HG03457 (cell line): ENCODE data around the gene CHN2.
"Not testable (repeated sequence)": the region's sequence is repeated elsewhere in the genome, so short reads cannot be mapped to it uniquely, and the experiment has no call there.

ENCODE experiments used
- ATAC-seq: cut with Tn5 transposase; IDR thresholded peaks from one replicate; pipeline ENCODE4 v1.9.1; 2021; ENCODE audit warnings: moderate number of reproducible peaks; ENCODE audit not compliant: unreplicated experiment

Gene CHN2

GRCh38 chr7:29185613-29186012, 9.0 kb upstream of the CHN2 start:
- no peak for ATAC-seq

- ATAC-seq: no peak
Observed at GRCh38 chr7:29189743-29190201, 4.8 kb upstream of the CHN2 start.

GRCh38 chr7:29190349-29191045, 4.1 kb upstream of the CHN2 start:
- no peak for ATAC-seq

- no peak for ATAC-seq
Observed at GRCh38 chr7:29192323-29192722, 2.3 kb upstream of the CHN2 start.

GRCh38 chr7:29192811-29193210, 1.8 kb upstream of the CHN2 start:
- no peak for ATAC-seq

GRCh38 chr7:29193316-29194205, 1.0 kb upstream of the CHN2 start:
- ATAC-seq: no peak

GRCh38 chr7:29194206-29194593, 375 bp upstream of the CHN2 start:
- ATAC-seq: no peak

GRCh38 chr7:29196191-29196590, 1.6 kb downstream of the CHN2 start:
- no peak for ATAC-seq

GRCh38 chr7:29196971-29197595, 2.5 kb downstream of the CHN2 start:
- no peak for ATAC-seq

GRCh38 chr7:29197916-29198315, 3.3 kb downstream of the CHN2 start:
- no peak for ATAC-seq

GRCh38 chr7:29199776-29200175, 5.2 kb downstream of the CHN2 start:
- no peak for ATAC-seq

- ATAC-seq: no peak
Observed at GRCh38 chr7:29202651-29203069, 8.1 kb downstream of the CHN2 start.

GRCh38 chr7:29204491-29205272, 10.1 kb downstream of the CHN2 start:
- no peak for ATAC-seq

- no peak for ATAC-seq
Observed at GRCh38 chr7:29207162-29207801, 12.7 kb downstream of the CHN2 start.

- no peak for ATAC-seq
Observed at GRCh38 chr7:29208410-29209250, 14.1 kb downstream of the CHN2 start.

GRCh38 chr7:29209745-29210144, 15.2 kb downstream of the CHN2 start:
- no peak for ATAC-seq

GRCh38 chr7:29212736-29213135, 18.2 kb downstream of the CHN2 start:
- not testable (repeated sequence) for ATAC-seq

GRCh38 chr7:29214056-29214455, 19.5 kb downstream of the CHN2 start:
- no peak for ATAC-seq

- no peak for ATAC-seq
Observed at GRCh38 chr7:29214816-29215215, 20.2 kb downstream of the CHN2 start.
